ENCODE results near the gene RHOT1.

RHOT1 gene

DNA sequence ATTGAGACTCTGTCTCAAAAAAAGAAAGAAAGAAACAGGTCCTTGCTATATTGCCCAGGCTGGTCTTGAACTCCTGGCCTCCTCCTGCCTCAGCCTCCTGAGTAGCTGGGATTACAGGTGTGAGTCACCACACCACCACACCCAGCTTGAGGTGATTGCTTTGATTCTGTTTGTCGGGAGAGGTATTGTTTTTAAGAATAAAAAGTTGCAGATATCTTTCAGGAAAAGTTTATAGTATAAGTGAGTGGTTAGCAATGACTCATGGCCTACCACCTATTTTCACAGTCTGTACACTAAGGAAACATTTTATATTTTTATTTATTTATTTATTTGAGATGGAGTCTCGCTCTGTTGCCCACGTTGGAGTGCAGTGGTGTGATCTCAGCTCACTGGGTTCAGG is 45.0 kb downstream of the RHOT1 start:
- TF ChIP-seq ZBTB7A (IDR thresholded peaks at IDR 0.05; ENCODE audit: low read depth): no peak
- TF ChIP-seq CREB1 (IDR thresholded peaks at IDR 0.05; ENCODE audit: low read depth): no peak
- no peak for TF ChIP-seq EP300 (IDR thresholded peaks at IDR 0.05; ENCODE audit: borderline replicate concordance)
- no peak for TF ChIP-seq NFIC (IDR thresholded peaks at IDR 0.05)
- no peak for TF ChIP-seq TEAD4 (IDR thresholded peaks at IDR 0.05)
- TF ChIP-seq, protein P1, sequence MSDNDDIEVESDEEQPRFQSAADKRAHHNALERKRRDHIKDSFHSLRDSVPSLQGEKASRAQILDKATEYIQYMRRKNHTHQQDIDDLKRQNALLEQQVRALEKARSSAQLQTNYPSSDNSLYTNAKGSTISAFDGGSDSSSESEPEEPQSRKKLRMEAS (IDR thresholded peaks at IDR 0.05): no peak
- TF ChIP-seq RAD21 (IDR thresholded peaks at IDR 0.05; ENCODE audit: low read depth): no peak
- TF ChIP-seq TCF12 (IDR thresholded peaks at IDR 0.05; ENCODE audit: low read depth): no peak

DNA sequence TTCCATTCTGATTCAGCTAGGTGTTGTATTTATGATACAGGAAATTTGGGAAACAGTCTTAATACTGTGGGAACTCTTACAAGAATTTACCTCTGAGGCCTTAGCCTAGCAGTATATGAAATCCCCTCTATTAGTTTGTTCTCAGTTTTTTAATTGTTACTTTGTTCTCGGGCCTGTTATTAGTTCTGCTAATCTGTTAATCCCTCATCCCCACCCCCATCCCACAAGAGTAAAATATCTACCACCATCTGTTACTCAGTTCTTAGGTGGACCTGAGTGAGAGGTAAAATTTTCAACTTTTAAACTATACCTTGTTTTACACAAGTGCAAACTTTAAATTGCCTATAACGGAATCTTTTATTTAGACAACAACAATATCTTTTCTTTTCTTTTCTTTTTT is 47.0 kb downstream of the RHOT1 start:
- TF ChIP-seq TEAD4 (IDR thresholded peaks at IDR 0.05) (no peak), NFIC (IDR thresholded peaks at IDR 0.05) (no peak), TCF12 (IDR thresholded peaks at IDR 0.05; ENCODE audit: low read depth) (no peak), FOXM1 (IDR thresholded peaks at IDR 0.05; ENCODE audit: borderline replicate concordance, low read depth) (no peak), ZBTB7A (IDR thresholded peaks at IDR 0.05; ENCODE audit: low read depth) (no peak), CREB1 (IDR thresholded peaks at IDR 0.05; ENCODE audit: low read depth) (no peak), EGR1 (IDR thresholded peaks at IDR 0.05) (no peak), RAD21 (IDR thresholded peaks at IDR 0.05; ENCODE audit: low read depth) (no peak)
- TF ChIP-seq, protein P2, sequence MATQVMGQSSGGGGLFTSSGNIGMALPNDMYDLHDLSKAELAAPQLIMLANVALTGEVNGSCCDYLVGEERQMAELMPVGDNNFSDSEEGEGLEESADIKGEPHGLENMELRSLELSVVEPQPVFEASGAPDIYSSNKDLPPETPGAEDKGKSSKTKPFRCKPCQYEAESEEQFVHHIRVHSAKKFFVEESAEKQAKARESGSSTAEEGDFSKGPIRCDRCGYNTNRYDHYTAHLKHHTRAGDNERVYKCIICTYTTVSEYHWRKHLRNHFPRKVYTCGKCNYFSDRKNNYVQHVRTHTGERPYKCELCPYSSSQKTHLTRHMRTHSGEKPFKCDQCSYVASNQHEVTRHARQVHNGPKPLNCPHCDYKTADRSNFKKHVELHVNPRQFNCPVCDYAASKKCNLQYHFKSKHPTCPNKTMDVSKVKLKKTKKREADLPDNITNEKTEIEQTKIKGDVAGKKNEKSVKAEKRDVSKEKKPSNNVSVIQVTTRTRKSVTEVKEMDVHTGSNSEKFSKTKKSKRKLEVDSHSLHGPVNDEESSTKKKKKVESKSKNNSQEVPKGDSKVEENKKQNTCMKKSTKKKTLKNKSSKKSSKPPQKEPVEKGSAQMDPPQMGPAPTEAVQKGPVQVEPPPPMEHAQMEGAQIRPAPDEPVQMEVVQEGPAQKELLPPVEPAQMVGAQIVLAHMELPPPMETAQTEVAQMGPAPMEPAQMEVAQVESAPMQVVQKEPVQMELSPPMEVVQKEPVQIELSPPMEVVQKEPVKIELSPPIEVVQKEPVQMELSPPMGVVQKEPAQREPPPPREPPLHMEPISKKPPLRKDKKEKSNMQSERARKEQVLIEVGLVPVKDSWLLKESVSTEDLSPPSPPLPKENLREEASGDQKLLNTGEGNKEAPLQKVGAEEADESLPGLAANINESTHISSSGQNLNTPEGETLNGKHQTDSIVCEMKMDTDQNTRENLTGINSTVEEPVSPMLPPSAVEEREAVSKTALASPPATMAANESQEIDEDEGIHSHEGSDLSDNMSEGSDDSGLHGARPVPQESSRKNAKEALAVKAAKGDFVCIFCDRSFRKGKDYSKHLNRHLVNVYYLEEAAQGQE (IDR thresholded peaks at IDR 0.05; ENCODE audit: low read depth): no peak
- TF ChIP-seq, protein P1 (IDR thresholded peaks at IDR 0.05): no peak

DNA sequence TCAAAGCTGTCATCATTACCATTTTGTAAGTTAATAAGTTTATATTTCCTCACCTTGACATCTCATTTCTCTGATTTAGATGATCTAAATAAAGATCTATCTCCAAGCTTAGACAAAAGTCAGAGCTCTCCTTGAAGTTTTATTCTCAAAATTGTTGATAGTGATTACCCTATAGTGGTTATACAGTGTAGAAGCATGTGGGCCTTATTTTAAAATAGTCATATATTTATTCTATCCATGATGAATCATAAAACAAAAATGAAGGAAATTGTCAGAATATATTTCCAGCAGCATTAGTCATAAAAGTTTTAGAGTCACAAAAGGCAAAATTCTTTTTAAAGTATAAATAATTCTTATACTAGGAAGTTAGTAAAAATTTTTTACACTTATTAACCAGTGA is 49.0 kb downstream of the RHOT1 start:
- TF ChIP-seq EP300 (IDR thresholded peaks at IDR 0.05; ENCODE audit: borderline replicate concordance) (no peak), ZBTB7A (IDR thresholded peaks at IDR 0.05; ENCODE audit: low read depth) (no peak), EGR1 (IDR thresholded peaks at IDR 0.05) (no peak), CREB1 (IDR thresholded peaks at IDR 0.05; ENCODE audit: low read depth) (no peak), TAF1 (IDR thresholded peaks at IDR 0.05; ENCODE audit: low read depth) (no peak), TCF12 (IDR thresholded peaks at IDR 0.05; ENCODE audit: low read depth) (no peak), NFIC (IDR thresholded peaks at IDR 0.05) (no peak), TEAD4 (IDR thresholded peaks at IDR 0.05) (no peak)
- TF ChIP-seq, protein P1 (IDR thresholded peaks at IDR 0.05): no peak

DNA sequence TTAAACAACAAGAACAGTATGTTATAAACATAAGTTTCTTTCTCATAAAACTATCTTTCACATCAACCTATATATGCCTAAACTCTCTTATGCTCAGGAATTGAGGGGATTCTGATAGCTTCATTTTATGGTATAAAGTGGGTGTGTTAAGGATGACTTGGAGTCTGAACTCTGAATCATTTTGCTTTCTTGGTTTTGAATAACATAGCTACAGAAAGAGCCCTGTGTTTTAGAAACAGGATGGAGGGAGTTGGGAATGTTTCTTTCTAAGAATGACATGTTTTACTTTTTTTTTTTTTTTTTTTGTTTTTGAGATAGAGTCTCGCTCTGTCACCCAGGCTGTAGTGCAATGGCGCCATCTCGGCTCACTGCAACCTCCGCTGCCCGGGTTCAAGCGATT is 50.1 kb downstream of the RHOT1 start:
- TF ChIP-seq CREB1 (IDR thresholded peaks at IDR 0.05; ENCODE audit: low read depth): no peak
- no peak for TF ChIP-seq ZBTB7A (IDR thresholded peaks at IDR 0.05; ENCODE audit: low read depth)

DNA sequence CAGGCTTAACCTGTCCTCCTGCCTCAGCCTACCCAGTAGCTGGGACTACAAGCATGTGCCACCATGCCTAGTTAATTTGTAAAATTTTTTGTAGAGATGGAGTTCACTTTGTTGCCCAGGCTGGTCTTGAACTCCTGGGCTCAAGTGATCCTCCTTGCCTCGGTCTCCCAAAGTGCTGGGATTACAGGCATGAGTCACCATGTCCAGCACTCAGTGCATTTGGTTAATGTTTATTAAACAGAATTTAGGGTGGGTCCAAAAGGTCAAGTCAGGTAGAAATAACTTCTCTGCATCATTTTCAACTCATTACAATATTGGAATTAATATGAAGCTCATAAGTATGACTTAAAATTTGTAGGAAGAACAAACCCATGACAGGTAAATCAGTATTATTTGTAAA is 55.7 kb downstream of the RHOT1 start:
- no peak for TF ChIP-seq NFIC (IDR thresholded peaks at IDR 0.05)
- TF ChIP-seq TCF12 (IDR thresholded peaks at IDR 0.05; ENCODE audit: low read depth): no peak
- TF ChIP-seq RAD21 (IDR thresholded peaks at IDR 0.05; ENCODE audit: low read depth): no peak
- TF ChIP-seq, protein P1 (IDR thresholded peaks at IDR 0.05): no peak
- no peak for TF ChIP-seq EP300 (IDR thresholded peaks at IDR 0.05; ENCODE audit: borderline replicate concordance)
- TF ChIP-seq, protein P3, sequence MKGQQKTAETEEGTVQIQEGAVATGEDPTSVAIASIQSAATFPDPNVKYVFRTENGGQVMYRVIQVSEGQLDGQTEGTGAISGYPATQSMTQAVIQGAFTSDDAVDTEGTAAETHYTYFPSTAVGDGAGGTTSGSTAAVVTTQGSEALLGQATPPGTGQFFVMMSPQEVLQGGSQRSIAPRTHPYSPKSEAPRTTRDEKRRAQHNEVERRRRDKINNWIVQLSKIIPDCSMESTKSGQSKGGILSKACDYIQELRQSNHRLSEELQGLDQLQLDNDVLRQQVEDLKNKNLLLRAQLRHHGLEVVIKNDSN (IDR thresholded peaks at IDR 0.05): no peak
- no peak for TF ChIP-seq YY1 (IDR thresholded peaks at IDR 0.05; ENCODE audit: low read depth)
- no peak for TF ChIP-seq EGR1 (IDR thresholded peaks at IDR 0.05)
- TF ChIP-seq CREB1 (IDR thresholded peaks at IDR 0.05; ENCODE audit: low read depth): no peak
- no peak for TF ChIP-seq CEBPB (IDR thresholded peaks at IDR 0.05)
- no peak for TF ChIP-seq FOXM1 (IDR thresholded peaks at IDR 0.05; ENCODE audit: borderline replicate concordance, low read depth)
- no peak for TF ChIP-seq ZBTB7A (IDR thresholded peaks at IDR 0.05; ENCODE audit: low read depth)
- TF ChIP-seq, protein P2 (IDR thresholded peaks at IDR 0.05; ENCODE audit: low read depth): no peak
- TF ChIP-seq TAF1 (IDR thresholded peaks at IDR 0.05; ENCODE audit: low read depth): no peak
- TF ChIP-seq TEAD4 (IDR thresholded peaks at IDR 0.05): no peak

DNA sequence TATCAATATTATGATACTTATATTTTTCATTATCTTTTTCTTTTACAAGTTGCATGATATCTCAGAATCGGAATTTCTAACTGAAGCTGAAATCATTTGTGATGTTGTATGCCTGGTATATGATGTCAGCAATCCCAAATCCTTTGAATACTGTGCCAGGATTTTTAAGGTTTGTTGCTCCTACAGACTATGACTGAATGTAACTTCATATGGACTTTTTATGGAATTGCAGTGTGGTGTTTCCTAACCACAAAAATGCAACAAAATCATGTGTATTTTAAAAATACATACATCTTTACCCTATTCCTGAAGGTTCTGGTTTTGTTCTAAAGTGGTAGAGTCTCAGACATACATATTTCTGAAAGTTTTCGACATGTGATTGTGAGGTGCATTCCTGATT is 64.6 kb downstream of the RHOT1 start:
- TF ChIP-seq NFIC (IDR thresholded peaks at IDR 0.05): no peak
- TF ChIP-seq TEAD4 (IDR thresholded peaks at IDR 0.05): no peak
- TF ChIP-seq CREB1 (IDR thresholded peaks at IDR 0.05; ENCODE audit: low read depth): no peak

DNA sequence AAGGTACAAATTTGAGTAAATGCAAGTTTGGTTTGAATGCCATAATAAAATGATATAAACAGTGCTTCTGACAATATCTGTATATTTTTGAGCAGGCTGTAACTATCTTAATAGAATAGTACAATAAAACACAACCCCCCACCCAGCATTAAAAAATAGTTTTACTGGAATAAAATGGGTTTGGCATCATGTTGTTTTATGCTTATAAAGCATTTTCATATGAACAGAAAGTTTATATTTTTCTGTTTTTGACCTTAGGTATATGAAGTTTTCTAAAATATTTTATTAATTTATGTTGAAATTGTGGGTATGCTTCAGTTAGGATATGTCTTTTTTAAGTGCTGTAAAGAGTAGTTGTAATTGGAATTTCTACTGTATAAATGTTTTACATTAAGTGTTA is 66.1 kb downstream of the RHOT1 start:
- no peak for TF ChIP-seq CEBPB (IDR thresholded peaks at IDR 0.05)

Measured in Ishikawa (cell line).